ENCODE measurements around the gene FAM107B.

The FAM107B gene

GRCh38 chr10:14701466-14701865 is 73.2 kb downstream of the FAM107B start:
- no peak for DNase-seq (ENCODE audit: low spot score)
- TF ChIP-seq CTCF (IDR thresholded peaks at IDR 0.05): no peak
- Histone ChIP-seq H3K4me3 (no peak overlapping the region), H3K27ac (no peak overlapping the region)

- no peak for TF ChIP-seq CTCF (IDR thresholded peaks at IDR 0.05)
- H3K4me3 ChIP-seq: no peak overlapping the region
- DNase-seq (ENCODE audit: low spot score): no peak
- H3K27ac ChIP-seq: no peak overlapping the region
Observed at GRCh38 chr10:14700546-14700945, 74.2 kb downstream of the FAM107B start.

GRCh38 chr10:14699482-14699881 is 75.2 kb downstream of the FAM107B start:
- TF ChIP-seq CTCF (IDR thresholded peaks at IDR 0.05): no peak
- no peak overlapping the region for H3K4me3 ChIP-seq
- no peak for DNase-seq (ENCODE audit: low spot score)
- H3K27ac ChIP-seq: no peak overlapping the region

- H3K4me3 ChIP-seq: no peak overlapping the region
- no peak for DNase-seq (ENCODE audit: low spot score)
- no peak for TF ChIP-seq CTCF (IDR thresholded peaks at IDR 0.05)
- no peak overlapping the region for H3K27ac ChIP-seq
Observed at GRCh38 chr10:14698829-14699170, 75.9 kb downstream of the FAM107B start.

- DNase-seq (ENCODE audit: low spot score): no peak
Observed at GRCh38 chr10:14698111-14698828, 76.4 kb downstream of the FAM107B start.

GRCh38 chr10:14697281-14697680 is 77.4 kb downstream of the FAM107B start:
- TF ChIP-seq CTCF (IDR thresholded peaks at IDR 0.05): no peak
- DNase-seq (ENCODE audit: low spot score): no peak
- Histone ChIP-seq H3K4me3 (no peak overlapping the region), H3K27ac (no peak overlapping the region)

More at GRCh38 chr10:14698111-14698828, 76.4 kb downstream of the FAM107B start:
- H3K4me3 ChIP-seq: no peak overlapping the region
- H3K27ac ChIP-seq: no peak overlapping the region
- TF ChIP-seq CTCF (IDR thresholded peaks at IDR 0.05): no peak

- no peak for DNase-seq (ENCODE audit: low spot score)
- no peak overlapping the region for H3K27ac ChIP-seq
- H3K4me3 ChIP-seq: no peak overlapping the region
- TF ChIP-seq CTCF (IDR thresholded peaks at IDR 0.05): no peak
Observed at GRCh38 chr10:14696821-14697220, 77.9 kb downstream of the FAM107B start.

Measured in coronary artery (tissue), 2 donors.